ENCODE measurements around the gene SIM2. TPM values are rescaled to one million over a fixed set of nuclear protein-coding genes. Genes with fewer than 3 reads are reported as not detected.

SIM2 gene
- polyA plus RNA-seq, 1 experiment: not detected

DNA sequence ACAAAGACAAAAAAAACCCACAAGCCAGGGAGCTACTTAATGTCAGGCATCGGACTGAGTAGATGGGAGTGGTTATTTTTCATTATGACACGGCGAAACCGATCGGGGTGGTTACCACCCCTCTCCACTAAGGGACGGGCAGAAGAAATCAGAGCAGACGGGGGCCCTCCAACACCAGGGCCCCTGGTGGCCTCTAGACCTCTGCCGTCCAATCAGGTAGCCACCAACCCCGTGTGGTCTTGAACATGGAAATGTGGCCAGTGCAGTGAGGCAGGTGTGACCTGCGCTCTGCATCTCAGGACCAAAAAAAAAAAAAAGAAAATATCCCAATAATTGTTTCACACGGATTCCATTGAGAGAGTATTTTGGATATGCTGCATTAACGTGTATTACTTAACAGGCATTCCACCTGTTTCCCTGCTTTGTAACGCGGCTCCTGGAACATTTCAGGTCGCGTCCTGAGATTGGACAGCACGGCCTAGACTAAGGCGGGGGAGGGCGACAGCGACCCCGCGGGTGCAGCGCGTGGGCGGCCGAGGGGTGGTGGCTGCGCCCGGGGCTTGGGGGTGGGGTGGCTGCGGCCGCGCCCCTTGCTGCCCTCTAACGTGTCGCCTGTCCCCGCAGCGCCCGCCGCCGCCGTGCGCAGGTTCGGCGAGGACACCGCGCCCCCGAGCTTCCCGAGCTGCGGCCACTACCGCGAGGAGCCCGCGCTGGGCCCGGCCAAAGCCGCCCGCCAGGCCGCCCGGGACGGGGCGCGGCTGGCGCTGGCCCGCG lies 48.3 kb downstream of the SIM2 start:
- peak overlapping the region; percentile 34 for H3K4me3 ChIP-seq (ENCODE audit: low read depth, low read length)
- DNase-seq (ENCODE audit: low read depth): no peak
- ChIA-PET CTCF (interaction anchor here (0.6 to 2.4 kb wide), 17 partner anchors 10 to 250 kb away, joined by 3 to 14 read pairs (median 3); no protein-coding TSS in a partner anchor), POLR2A (no interaction called here)
- TF ChIP-seq, protein P1, sequence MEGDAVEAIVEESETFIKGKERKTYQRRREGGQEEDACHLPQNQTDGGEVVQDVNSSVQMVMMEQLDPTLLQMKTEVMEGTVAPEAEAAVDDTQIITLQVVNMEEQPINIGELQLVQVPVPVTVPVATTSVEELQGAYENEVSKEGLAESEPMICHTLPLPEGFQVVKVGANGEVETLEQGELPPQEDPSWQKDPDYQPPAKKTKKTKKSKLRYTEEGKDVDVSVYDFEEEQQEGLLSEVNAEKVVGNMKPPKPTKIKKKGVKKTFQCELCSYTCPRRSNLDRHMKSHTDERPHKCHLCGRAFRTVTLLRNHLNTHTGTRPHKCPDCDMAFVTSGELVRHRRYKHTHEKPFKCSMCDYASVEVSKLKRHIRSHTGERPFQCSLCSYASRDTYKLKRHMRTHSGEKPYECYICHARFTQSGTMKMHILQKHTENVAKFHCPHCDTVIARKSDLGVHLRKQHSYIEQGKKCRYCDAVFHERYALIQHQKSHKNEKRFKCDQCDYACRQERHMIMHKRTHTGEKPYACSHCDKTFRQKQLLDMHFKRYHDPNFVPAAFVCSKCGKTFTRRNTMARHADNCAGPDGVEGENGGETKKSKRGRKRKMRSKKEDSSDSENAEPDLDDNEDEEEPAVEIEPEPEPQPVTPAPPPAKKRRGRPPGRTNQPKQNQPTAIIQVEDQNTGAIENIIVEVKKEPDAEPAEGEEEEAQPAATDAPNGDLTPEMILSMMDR (IDR thresholded peaks at IDR 0.05; ENCODE audit: insufficient read depth, low read depth, low read length): no peak
- H3K36me3 ChIP-seq (ENCODE audit: control insufficient read depth, insufficient read depth, low read length): peaks cover 3% of the 10 kb centered on the region; the same call in 1 of the 2 replicates
- H3K27me3 ChIP-seq (ENCODE audit: control insufficient read depth, insufficient read depth, low read length): peaks cover 9% of the 10 kb centered on the region

DNA sequence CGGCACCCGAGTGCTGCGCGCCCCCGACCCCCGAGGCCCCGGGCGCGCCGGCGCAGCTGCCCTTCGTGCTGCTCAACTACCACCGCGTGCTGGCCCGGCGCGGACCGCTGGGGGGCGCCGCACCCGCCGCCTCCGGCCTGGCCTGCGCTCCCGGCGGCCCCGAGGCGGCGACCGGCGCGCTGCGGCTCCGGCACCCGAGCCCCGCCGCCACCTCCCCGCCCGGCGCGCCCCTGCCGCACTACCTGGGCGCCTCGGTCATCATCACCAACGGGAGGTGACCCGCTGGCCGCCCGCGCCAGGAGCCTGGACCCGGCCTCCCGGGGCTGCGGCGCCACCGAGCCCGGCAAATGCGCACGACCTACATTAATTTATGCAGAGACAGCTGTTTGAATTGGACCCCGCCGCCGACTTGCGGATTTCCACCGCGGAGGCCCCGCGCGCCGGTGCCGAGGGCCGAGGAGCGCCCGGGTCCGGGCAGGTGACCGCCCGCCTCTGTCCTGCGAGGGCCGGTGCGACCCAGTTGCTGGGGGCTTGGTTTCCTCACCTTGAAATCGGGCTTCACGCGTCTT lies 49.0 kb downstream of the SIM2 start:
- Histone ChIP-seq H3K4me3 (ENCODE audit: low read depth, low read length) (peak overlapping the region; percentile 34), H3K36me3 (ENCODE audit: control insufficient read depth, insufficient read depth, low read length) (peaks cover 3% of the 10 kb centered on the region; the same call in 1 of the 2 replicates), H3K27me3 (ENCODE audit: control insufficient read depth, insufficient read depth, low read length) (peaks cover 9% of the 10 kb centered on the region)
- TF ChIP-seq, protein P1 (IDR thresholded peaks at IDR 0.05; ENCODE audit: insufficient read depth, low read depth, low read length): 0 out of 2 replicates have a peak, but pooled peaks have one; percentile 13
- ChIA-PET POLR2A (no interaction called here), CTCF (interaction anchor here (0.6 to 2.4 kb wide), 16 partner anchors 9 to 249 kb away, joined by 3 to 14 read pairs (median 4); no protein-coding TSS in a partner anchor)
- DNase-seq (ENCODE audit: low read depth): no peak

DNA sequence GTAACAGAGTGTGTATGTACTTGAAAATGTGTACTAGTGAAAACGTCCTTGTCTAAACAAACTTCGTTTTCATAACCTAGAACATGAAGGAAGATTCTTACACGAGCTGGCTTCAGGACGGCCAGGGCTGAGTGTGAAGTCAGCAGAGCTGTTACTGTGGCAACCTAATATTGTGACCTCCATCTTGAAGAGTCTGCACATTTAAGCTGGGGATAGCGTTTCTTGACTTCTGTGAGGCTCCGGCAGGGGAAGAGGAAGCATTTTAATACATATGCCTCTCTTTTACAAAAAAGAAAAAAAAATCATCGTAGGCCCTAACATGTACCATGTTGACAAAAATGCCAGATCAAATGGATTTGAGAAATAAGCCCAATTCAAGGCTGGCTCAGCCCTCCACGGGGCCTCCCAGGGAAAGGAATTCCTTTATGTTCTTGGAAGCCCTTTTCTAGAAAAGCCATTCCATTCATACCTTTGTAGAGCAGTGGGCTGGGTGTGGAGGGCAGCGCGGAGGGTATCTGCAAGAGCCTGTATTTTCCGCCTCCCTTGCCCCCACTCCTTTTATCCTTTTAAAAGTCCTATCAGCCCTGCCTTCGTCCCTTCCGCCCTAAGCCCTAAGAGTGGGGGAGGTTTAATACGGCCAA lies 51.1 kb downstream of the SIM2 start:
- TF ChIP-seq, protein P1 (IDR thresholded peaks at IDR 0.05; ENCODE audit: insufficient read depth, low read depth, low read length): no peak
- ChIA-PET CTCF (no interaction called here), POLR2A (no interaction called here)
- no peak for DNase-seq (ENCODE audit: low read depth)
- H3K27me3 ChIP-seq (ENCODE audit: control insufficient read depth, insufficient read depth, low read length): peaks cover 7% of the 10 kb centered on the region
- peaks cover 3% of the 10 kb centered on the region; the same call in 1 of the 2 replicates for H3K36me3 ChIP-seq (ENCODE audit: control insufficient read depth, insufficient read depth, low read length)
- no peak overlapping the region for H3K4me3 ChIP-seq (ENCODE audit: low read depth, low read length)

DNA sequence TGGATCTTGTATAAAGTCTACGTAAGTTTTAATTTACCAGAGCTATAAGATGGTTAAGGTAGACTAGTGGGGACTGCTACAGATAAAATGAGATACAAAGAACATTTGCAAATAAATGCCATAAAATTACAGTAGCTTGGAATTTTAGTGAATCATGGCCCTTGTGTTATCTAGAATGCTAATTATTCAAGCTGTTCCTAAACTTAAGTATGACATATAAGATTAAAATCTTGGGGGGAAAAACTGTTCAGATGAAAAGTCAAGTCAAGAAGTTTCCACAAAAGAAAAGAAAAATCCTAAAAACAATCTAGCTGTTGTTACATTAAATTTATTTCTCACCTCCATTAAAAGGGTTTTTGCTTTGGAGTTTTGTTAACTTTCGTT lies 51.7 kb downstream of the SIM2 start:
- H3K4me3 ChIP-seq (ENCODE audit: low read depth, low read length): no peak overlapping the region
- peaks cover 7% of the 10 kb centered on the region for H3K27me3 ChIP-seq (ENCODE audit: control insufficient read depth, insufficient read depth, low read length)
- no peak for DNase-seq (ENCODE audit: low read depth)
- ChIA-PET CTCF (no interaction called here), POLR2A (interaction anchor here (0.6 kb wide), 1 partner anchor 122 kb away, joined by 3 read pairs; no protein-coding TSS in a partner anchor)
- peaks cover 3% of the 10 kb centered on the region; the same call in 1 of the 2 replicates for H3K36me3 ChIP-seq (ENCODE audit: control insufficient read depth, insufficient read depth, low read length)
- TF ChIP-seq, protein P1 (IDR thresholded peaks at IDR 0.05; ENCODE audit: insufficient read depth, low read depth, low read length): no peak

DNA sequence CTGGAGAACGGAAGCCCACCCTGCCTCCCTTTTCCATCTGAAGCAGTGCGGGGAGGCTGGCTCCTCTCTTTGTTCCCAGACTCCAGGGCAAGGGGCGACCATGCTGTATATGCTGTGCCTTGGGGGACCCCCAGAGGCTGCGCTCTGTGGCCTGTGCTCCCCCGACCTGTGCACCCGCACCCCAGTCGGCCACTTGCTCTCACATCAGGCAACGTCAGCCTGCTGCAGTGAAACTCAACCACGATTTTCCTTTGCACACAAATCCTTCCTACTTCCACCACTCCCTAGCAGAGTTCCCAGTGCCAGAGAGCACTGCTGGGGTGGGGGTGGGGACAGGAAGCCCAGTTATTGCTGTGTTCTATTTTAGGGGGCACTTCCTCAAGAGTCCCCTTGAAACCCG lies 52.5 kb downstream of the SIM2 start:
- Histone ChIP-seq H3K36me3 (ENCODE audit: control insufficient read depth, insufficient read depth, low read length) (peaks cover 3% of the 10 kb centered on the region; the same call in 1 of the 2 replicates), H3K27me3 (ENCODE audit: control insufficient read depth, insufficient read depth, low read length) (peaks cover 5% of the 10 kb centered on the region), H3K4me3 (ENCODE audit: low read depth, low read length) (no peak overlapping the region)
- TF ChIP-seq, protein P1 (IDR thresholded peaks at IDR 0.05; ENCODE audit: insufficient read depth, low read depth, low read length): no peak
- CTCF ChIA-PET: interaction anchor here (1.5 kb wide), 1 partner anchor 176 kb away, joined by 3 read pairs; no protein-coding TSS in a partner anchor
- no peak for DNase-seq (ENCODE audit: low read depth)
- POLR2A ChIA-PET: no interaction called here
